HS-27A (cell line): ENCODE measurements around the gene ST13.
"Not testable (repeated sequence)": the region's sequence is repeated elsewhere in the genome, so short reads cannot be mapped to it uniquely, and the experiment has no call there.

Source experiments
- DNase-seq: peaks from one replicate; pipeline ENCODE4 v3.0.0-alpha.2; 2012; ENCODE audit warnings: low read depth, missing footprints

The ST13 gene

GRCh38 chr22:40856513-40857308 lies at the start of gene ST13, which contains the start of gene XPNPEP3:
ST13 (minus strand) TSS chr22:40856639; CDS start chr22:40856540, 99 bp downstream.
XPNPEP3 (plus strand) TSS chr22:40857148; CDS start chr22:40857182, 34 bp downstream.
- DNase-seq = peak; percentile 89

- DNase-seq = no peak
Measured at GRCh38 chr22:40904101-40904500, 47.7 kb upstream of the ST13 start.

GRCh38 chr22:40898850-40899357 lies 42.5 kb upstream of the ST13 start:
- no peak for DNase-seq

- no peak for DNase-seq
Measured at GRCh38 chr22:40894417-40894816, 38.0 kb upstream of the ST13 start.

GRCh38 chr22:40890881-40891280 lies 34.4 kb upstream of the ST13 start:
- no peak for DNase-seq

- no peak for DNase-seq
Measured at GRCh38 chr22:40889116-40889515, 32.7 kb upstream of the ST13 start.

GRCh38 chr22:40878922-40879321 lies 22.5 kb upstream of the ST13 start:
- DNase-seq = no peak

- no peak for DNase-seq
Measured at GRCh38 chr22:40877488-40877887, 21.0 kb upstream of the ST13 start.

GRCh38 chr22:40876907-40877306 lies 20.5 kb upstream of the ST13 start:
- no peak for DNase-seq

GRCh38 chr22:40875111-40875510 lies 18.7 kb upstream of the ST13 start:
- DNase-seq = no peak

- DNase-seq = no peak
Measured at GRCh38 chr22:40874016-40874415, 17.6 kb upstream of the ST13 start.

GRCh38 chr22:40868379-40868778 lies 11.9 kb upstream of the ST13 start:
- not testable (repeated sequence) for DNase-seq

GRCh38 chr22:40867109-40867508 lies 10.7 kb upstream of the ST13 start:
- no peak for DNase-seq

GRCh38 chr22:40862537-40862936 lies 6.1 kb upstream of the ST13 start:
- DNase-seq = no peak

GRCh38 chr22:40862013-40862412 lies 5.6 kb upstream of the ST13 start, which contains the start of gene DNAJB7:
DNAJB7 (minus strand) TSS chr22:40862113; CDS start chr22:40861994, 119 bp downstream.
- no peak for DNase-seq

- DNase-seq = no peak
Measured at GRCh38 chr22:40857309-40857855, 943 bp upstream of the ST13 start.

- no peak for DNase-seq
Measured at GRCh38 chr22:40855979-40856512, 393 bp downstream of the ST13 start.

GRCh38 chr22:40855071-40855978 lies 1.1 kb downstream of the ST13 start:
- DNase-seq = no peak

GRCh38 chr22:40853961-40854360 lies 2.5 kb downstream of the ST13 start:
- no peak for DNase-seq

GRCh38 chr22:40853333-40853732 lies 3.1 kb downstream of the ST13 start:
- no peak for DNase-seq

GRCh38 chr22:40845816-40846215 lies 10.6 kb downstream of the ST13 start:
- DNase-seq = not testable (repeated sequence)

- DNase-seq = no peak
Measured at GRCh38 chr22:40844951-40845350, 11.5 kb downstream of the ST13 start.
